IPS-NIHi11 (cell line): ENCODE results near the gene UBAC1.
A peak's percentile ranks its signal among the peaks of the same experiment; 100 is the strongest.

Experiments used
- DNase-seq: peaks from one replicate; pipeline ENCODE4 v3.0.0; 2012; ENCODE audit warnings: mixed read lengths, low spot score

Gene UBAC1, protein sequence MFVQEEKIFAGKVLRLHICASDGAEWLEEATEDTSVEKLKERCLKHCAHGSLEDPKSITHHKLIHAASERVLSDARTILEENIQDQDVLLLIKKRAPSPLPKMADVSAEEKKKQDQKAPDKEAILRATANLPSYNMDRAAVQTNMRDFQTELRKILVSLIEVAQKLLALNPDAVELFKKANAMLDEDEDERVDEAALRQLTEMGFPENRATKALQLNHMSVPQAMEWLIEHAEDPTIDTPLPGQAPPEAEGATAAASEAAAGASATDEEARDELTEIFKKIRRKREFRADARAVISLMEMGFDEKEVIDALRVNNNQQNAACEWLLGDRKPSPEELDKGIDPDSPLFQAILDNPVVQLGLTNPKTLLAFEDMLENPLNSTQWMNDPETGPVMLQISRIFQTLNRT

DNA sequence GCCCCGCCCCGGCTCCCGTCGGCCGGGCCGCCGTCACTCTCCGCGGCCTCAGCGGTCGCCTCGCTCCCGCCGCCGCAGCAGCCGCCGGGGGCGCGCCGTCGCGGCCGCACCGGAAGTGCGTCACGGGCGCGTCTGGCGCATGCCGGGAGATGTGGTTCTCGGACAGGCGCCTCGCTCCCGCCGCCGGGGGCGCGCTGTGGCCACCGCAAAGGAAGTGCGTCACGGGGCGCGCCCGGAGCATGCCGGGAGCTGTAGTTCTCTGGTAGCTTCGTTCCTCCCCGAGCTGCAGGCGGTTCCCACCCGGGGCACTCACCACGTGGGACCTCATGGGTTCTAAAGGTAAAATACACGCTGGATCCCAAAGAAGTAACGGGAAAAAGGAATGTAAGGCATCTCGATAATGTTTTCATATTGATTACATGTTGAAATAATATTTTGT, at the start of gene UBAC1:
UBAC1 (minus strand) TSS at position 97 of the 439 bp plus-strand sequence. CDS start 211 bp downstream, outside the sequence.
- peak; percentile 100 for DNase-seq

DNA sequence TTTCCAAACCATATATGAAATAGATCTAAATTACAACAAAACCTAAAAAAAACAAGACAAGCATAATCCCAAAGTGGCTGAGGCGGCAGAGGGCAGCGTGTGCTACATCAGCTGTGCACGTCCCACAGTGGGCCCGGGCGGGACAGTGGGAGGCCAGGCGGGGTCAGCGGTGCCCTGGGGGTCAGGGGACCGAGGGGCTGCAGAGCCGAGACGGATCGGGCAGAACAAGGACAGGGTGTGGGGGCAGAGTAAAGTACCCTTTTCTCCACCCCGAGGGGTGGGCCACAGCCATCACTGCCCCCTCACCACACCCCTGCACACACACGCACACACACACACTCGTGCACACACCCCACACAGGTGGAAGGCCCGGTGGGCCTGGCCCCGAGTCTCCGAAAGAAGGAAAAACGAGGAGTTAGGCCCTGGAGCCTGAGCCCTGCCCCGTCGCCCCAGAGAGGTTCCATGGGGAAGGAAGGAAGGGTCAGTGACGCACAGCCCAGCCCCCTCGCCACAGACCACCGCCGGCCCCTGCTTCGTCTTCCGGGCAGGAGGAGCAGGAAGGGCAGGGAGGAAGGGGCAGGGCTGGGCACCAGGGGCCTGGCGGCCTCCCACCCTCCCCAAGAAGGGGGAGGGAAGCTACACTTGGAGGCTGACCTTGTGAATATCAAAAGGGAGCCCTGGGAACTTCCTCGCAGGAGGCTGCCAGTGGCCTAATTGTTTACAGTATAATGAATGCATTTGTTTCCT, 49.6 kb upstream of the UBAC1 start:
- peak; percentile 71 for DNase-seq

DNA sequence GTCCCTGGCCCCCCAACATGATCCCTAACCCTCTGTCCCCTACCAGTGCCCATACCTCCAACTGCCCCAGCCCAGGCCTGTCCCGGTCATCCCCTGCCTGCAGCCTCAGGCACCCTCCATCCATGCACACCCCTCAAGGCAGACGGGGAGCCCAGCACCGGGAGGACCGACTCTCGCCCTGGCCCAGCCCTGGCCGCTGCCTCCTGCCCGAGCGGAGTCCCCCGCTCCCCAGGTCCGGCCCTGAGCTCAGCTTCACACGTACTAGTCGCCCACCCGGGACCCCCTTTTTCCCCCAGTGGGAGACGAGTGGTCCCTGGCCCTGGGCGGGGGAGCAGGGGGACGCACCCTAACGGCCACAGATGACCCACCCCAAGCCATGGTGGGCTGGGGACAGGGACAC, 49.0 kb upstream of the UBAC1 start:
- no peak for DNase-seq

DNA sequence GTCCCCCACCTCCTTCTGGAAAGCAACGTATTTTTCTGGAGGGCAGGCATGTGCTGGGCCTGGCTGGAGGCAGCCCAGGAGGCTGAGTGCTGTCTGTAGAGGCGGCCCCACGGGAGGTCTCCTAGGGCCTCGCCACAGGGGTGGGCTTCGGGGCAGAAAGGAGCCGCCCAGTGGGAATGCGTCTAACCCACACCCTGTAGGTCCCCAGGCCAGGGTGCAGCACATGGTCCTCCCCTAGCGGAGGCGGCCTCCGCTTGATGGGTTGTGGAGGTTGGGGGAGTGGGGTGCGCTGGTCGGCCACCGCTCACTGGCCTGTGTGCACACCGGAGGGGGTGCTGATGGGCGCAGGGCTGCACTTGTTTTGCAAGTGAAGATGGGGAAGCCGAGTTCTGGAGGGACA, 48.3 kb upstream of the UBAC1 start:
- DNase-seq, result no peak

DNA sequence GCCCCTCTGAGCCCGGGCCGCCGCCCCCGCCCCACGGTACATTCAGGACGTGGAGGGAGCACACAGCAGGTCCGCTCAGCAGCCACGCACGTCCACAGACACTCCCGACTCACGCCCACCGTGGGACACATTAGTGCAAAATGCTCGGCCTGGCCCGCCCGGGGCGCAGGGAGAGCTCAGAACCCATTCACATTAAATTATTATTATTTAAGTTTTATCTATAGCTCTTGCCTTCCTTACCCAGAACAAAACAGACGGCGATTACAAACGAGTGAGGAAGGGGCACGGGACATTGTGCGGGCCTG, 47.5 kb upstream of the UBAC1 start:
- no peak for DNase-seq

DNA sequence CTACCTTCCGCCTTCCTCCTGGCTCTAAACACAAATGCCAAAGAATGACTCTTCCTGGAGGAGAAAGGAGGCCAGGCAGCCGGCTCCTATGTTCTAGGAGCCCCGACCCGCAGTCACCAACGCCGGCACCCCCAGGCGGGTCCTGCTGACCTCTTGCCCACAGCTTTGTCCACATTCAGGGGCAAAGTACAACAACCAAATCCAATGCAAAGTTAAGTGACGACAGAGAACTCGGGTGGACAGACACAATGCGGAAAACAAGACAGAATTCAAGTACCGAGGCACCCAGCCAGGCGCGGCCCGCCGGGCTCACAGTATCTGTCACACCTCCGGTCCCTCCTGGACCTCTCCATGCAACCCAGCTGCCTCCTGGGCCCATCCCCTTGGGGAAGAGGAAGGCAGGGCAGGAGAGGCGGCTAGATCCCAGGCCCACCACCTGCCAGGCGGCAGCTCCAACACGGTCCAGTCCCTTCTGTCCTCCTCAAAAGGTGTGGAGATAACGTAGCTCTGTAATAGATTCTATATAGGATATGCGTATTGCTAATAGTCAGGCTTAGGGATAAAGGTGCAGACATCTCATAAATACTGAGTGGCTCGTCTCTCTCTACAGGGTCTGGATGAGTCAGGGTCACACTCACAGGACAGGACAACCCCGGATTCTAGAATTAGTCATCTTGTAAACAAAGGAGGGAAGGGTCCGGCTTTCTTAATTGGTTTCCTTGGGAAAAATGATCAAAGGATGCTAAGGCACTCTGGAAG, 46.9 kb upstream of the UBAC1 start:
- no peak for DNase-seq

DNA sequence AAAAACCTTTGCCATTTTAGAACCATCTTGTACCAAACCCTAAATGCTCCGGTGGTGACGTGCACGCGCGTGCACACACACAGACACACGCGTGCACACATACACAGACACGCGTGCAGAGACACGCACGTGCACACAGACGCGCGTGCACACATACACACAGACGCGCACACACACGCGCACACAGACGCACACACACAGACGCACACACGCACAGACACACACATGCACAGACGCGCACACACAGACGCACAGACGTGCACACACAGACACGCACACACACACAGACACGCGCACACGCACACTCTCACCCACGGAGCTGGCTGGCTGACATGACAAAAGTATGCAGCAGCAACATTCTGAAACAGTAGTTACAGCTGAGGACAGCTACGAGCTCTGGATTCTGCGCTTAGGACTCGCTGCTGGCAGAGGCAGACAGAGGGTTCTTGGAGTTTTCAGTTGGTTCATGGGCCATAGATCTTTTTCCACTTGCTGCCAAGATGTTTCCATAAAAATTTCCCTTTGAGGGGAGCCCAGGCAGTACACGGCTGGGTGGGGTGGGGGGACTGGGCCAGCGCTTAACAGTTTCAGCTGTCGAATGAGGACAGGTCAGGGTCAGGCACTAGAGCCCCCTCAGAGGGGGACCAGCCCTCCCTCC, 46.2 kb upstream of the UBAC1 start:
- no peak for DNase-seq

DNA sequence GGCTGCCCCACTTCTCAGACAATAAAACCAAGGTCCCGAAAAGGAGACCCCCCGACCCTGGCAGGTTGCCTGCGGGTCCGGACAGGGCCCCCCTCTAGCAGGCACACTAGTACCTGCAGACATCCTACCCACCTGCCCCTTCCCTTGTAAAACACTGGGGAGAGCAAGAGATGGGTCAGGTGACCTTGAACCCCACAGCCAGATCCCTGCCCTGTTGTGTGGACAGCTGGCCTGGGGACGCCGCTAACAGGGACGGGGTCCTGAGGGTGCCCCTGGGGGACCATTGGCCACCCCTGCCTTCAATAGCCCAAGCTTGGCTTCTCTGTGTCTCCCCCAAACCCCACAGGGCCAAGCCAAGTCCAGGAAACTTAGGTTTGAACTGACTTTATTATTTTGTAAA, 45.0 kb upstream of the UBAC1 start:
- DNase-seq, result no peak

DNA sequence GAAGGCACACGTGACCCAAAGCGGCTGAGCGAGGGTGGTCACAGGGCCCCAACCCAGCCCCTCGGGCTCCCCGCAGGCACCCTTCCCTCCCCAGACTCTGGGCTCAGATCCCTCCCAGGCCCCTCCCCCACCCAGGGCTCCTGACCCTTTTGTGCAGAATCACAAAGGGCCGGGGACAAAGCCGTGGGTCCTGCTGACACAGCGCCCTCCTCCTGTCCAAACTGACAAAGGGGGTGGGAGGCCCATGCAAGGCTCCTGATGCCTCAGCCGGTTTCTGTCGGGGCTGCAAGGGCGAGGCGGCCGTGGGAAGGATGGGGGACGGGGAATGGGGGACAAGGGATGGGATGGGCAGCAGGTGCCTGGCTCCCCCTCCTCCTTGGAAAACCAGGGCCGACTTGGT, 43.5 kb upstream of the UBAC1 start:
- DNase-seq, result peak; percentile 80

DNA sequence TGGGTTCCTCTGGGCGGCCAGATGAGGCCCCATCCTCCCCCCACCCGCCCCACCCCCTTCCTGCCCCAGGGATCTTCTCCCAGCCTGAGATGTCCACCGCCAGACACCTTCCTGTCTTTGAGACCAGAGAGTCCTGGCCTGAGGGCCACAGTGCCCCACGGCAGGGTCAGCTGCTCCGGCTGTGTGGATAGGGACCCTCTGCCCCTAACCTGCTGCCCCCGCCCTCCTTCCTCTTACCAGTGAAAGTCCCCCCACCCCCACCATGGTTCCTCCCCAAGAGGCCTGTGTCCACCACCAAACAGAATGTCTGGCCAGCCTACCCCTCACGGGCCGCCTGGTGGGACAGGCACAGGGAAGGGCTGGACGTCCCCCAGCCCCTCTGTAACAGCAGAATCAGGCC, 43.0 kb upstream of the UBAC1 start:
- no peak for DNase-seq

DNA sequence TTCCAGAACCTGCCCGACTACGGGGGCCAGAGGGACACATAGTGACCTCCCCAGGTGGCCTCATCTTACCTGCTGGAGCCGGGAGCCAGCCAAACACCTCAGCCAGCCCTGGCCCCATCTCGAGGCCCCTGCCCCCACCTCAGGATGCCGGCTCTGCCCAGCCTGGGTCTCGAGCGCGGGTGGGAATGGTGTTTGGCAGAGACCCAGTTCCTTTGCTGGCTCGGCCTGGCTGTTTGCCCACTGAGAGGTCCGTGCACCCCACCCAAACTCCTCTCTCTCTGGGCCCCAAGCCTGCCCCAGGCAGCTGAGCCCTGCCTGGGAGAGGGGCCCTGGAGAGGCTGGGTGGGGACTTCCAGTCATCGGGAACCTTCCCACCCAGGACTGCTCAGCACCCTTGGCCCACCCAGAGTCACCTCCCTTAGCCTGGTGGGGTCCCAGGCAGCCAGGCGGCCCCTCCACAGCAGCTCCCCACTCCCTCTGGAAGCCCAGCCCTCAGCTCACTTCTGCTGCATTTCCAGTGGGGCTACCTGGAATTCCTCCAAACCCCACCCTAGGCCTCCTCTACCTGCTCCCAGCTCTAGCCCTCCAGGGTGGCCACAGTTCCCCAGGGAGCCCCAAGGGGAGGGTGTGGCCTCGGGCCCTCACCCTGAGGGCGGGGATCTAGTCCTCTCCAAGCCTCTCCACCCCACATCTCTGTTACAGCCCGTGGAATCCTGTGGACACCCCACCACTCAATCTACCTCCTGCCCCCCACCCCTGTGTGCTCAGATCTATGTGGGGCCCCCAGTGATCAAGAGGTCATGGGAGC, 42.4 kb upstream of the UBAC1 start:
- no peak for DNase-seq

DNA sequence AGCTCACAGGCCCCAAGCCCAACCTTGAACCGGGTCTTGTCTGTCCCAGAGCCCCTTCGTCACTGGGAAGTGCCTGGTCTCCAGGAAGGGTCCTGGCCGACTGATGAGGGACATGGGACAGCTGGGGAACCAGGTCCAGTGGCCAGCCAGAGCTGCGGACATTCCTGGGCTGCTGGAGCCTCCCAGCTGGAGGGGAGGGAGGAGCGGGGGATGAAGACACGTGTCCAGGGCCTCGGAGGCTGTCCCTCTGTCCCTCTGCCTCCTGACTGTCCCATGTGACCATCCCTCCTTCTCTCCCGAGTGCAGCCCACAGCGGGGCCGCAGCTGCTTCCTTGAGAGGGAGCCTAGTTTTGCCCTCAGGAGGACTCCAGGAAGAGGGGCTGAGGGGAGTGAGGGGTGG, 41.7 kb upstream of the UBAC1 start:
- no peak for DNase-seq

DNA sequence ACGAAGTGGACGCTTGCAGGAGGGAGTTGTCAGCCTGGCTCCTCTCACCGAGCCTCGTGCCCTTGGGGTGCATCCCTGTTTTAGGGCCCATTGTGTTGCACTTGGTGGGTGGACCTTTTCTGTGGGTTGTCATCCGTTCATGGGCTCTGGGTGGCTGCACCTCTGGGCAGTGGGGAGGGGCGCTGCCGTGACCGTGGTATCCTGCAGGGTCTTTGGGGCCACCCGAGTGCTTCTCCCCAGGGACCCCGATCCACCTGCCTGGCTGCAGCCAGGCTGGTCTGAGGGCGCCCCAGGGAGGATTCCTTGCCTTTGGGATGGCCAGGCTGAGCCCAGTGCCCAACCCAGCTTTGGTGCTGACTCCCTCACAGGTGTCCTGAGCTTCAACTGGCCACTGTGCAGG, 41.0 kb upstream of the UBAC1 start:
- no peak for DNase-seq

DNA sequence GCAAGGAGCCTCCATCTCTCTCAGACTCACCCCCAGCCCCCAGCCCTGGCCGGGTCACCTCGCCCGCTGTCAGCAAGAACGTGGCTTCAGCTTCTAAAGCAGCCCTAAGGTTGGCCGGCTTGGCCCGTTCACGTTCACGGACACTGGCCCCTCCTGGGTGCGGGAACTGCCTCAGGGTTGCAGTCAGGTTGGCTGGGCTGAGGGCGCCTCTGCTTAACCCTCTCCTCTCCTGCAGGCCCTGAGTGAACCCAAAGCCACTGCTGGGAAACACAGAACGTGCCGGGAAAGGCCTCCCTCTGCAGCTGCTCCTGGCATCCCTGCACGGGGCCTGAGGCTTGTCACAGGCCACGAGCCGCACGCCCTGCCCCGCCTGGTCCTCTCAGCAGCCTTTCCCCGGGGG, 40.1 kb upstream of the UBAC1 start:
- no peak for DNase-seq

DNA sequence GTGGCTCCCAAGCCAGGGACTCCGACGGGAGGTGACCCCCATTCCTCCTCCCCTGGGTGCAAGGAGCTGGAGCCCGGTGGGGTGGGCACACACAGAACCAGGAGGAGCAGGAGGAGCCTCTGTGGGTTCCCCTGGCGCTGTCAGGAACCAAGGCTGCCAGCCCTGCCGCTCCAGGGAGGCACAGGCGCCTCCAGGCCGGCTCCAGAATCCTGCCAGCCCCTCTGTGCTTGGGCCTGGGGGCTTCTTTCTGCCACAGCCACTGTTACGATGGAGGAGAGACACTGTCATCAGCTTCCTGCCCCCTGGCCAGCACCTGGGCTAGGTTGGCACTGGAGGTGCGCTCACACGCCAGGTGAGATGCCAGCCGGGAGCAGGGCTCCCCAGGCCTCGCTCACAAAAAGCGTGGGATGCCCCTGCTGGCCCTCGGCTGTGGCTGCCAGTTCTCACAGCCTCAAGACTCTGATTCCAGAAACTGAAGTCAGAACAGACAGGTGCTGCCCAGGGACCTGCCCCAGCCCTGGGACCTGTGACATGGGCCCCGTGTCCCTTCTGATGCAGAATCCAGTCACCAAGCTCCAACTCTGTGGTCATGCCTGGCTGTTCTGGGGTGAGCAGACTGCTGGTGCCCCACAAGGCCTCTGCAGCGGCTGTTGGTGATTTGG, 37.4 kb upstream of the UBAC1 start:
- DNase-seq, result no peak

DNA sequence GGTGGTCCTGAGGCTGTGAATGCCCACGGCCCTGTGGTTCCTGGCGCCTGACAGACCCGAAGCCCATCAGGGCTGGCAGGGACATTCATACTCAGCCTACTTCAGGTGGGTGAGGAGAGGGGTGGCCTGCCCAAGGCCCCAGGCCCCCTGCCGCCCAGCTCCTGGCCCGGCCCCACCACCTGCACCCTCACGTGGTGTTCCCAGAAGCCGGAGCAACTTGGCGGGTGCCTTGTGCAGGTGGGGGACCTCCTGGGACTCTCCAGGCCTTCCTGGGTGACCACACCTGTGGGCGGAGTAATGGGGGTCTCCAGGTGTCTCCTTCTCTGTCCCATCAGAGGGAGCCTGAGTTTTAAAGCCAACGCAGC, 36.8 kb upstream of the UBAC1 start:
- no peak for DNase-seq

DNA sequence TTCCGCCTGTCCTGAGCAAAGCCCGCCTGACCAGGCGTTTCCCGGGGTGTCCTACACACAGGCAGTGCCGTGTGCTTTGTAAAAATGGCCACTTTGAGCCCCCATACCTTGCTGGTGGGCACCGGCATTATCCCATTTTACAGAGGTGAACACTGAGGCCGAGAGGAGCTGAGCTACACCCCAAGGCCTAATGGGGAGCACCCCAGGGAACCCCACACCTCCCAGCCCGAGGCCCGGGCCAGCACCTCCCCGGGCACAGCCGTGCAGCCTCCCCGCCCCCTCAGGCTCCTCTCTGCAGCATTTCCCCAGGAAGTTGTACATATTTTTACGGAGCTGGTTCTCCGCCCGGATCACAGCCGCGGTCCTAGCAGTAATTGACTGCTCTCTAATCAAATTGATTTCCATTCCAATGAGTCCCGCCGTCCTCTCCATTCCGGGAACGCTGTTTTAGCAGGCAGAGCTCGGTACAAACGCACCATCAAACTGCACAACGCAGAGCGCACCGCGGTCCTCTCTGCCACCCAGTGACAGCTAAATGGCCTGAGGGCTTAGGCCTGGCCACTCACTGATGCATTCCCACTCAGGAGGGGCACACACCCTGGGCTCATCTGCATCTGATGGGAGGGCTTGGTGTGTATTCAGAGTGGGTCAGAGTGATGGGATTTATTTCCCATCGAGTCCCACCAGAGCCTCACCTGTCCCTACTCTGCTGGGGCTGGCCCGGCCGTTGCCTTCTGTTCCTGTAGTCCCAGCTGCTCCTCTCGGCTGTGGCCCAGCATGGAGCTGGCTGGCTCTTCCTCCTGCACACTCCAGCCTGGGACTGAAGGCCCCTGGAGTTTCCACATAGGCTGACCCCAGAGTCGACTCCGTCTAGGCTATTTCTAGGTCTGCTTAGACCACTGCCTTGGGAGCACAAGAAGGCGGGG, 36.2 kb upstream of the UBAC1 start:
- DNase-seq, result no peak

DNA sequence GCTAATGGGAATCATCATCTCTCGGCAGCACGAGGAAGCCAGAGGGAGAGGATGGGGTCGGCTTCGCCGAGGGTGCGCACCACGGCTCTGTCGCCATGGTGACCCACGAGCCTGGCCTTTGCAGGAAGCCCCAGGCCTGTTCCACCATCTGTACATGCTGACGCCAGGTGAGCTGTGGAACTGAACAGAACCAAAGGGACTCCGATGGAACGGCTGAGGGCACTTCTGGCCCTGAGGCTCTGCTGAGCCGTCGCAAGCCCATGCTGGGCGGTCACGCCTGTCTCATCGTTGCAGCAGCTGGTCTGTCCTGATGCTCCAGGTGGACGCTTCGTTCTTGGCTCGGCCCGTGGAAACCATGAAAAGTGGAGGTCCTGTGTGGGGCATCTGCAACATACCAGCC, 34.6 kb upstream of the UBAC1 start:
- DNase-seq, result no peak

DNA sequence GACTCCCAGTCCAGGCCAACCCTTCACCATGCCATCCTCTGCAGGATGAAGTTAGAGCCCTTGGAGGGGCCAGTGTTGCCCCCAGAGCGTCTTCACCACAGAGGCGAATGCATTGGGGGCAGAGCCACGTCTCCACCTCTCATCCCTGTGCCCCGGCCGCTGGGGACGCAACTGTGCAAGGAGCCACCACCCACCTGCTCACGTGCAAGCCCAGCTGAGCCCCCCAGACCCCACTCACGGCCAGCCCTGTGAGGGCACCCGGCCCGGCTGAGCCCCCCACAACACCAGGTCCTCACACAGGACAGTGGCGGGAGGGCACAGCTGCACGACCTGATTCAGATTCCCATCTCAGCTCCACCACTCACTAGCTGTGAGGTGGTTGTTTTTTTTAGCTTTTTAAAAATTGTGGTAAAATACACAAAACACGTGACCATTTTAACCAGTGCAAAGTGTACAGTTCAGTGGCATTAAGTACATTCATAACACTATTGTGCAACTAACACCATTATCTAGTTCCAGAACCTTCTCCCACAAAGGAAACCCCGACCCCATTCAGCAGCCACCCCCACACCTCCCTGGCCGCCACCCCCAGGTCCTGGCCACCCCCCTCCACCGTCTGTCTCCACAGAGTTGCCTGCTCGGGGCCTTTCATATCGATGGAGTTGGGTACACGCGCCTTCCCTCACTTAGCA, 33.5 kb upstream of the UBAC1 start:
- DNase-seq, result no peak
